Activated CD8-positive, alpha-beta memory T cell treated with anti-CD3 and anti-CD28 coated beads, Interleukin-2, amount 50 U/mL, for 1 hour (primary cell): ENCODE results near the gene LCE5A.
"Not testable (repeated sequence)": the region's sequence is repeated elsewhere in the genome, so short reads cannot be mapped to it uniquely, and the experiment has no call there.

Experiments
- DNase-seq: peaks from one replicate; pipeline ENCODE4 v3.0.0-alpha.2; 2020; ENCODE audit errors: extremely low read depth

Gene LCE5A

DNA sequence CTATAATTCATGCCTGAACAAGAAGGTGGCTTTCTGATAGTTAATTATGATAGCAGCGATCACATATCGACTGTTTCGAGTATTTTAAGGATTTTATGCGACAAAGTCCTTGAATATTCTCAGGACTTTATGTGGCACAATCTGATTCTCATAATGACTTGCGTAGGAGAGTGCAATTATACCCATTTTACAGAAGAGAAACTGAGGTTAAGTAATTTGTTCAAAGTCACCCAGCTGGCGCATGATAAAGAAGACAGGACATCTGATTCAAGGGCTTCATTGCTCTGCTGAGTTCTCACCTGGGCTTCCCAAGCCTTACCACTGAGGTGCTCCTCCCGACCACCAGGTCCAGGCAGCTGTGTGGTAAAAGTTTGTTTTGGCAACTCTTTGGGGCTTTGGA, 5.5 kb downstream of the LCE5A start:
- no peak for DNase-seq

- DNase-seq, result no peak
Measured at GRCh38 chr1:152517237-152517811, 6.7 kb downstream of the LCE5A start.

- no peak for DNase-seq
Measured at GRCh38 chr1:152519851-152520250, 9.2 kb downstream of the LCE5A start.

DNA sequence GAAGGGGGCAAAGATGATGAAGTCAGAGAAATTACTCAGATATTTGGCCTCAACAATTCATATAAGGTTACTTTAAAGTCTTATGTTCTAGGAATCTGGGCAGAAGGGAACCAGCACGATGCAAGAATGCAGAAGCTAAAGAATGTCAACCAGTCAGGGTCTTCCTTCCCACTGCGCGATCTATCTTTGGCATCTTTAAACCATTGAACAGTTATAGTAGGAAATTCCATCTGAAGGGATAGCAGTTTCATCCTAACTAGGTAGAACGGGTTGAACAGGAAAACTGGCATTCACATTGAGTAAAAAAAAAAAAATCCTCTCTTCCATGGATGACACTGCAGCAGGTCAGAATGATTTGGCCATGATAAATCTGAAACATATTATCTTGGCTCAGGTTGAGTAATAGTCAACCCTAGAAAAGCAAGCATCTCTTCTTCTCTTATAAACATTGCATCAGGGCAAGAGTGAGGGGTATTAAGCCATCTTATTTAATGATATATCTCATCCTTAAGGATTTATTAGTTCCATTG, 10.0 kb downstream of the LCE5A start:
- DNase-seq, result no peak

- DNase-seq, result no peak
Measured at GRCh38 chr1:152525080-152525641, 14.6 kb downstream of the LCE5A start.

- no peak for DNase-seq
Measured at GRCh38 chr1:152533327-152533938, 22.8 kb downstream of the LCE5A start.

GRCh38 chr1:152535774-152536173, 25.2 kb downstream of the LCE5A start:
- no peak for DNase-seq

DNA sequence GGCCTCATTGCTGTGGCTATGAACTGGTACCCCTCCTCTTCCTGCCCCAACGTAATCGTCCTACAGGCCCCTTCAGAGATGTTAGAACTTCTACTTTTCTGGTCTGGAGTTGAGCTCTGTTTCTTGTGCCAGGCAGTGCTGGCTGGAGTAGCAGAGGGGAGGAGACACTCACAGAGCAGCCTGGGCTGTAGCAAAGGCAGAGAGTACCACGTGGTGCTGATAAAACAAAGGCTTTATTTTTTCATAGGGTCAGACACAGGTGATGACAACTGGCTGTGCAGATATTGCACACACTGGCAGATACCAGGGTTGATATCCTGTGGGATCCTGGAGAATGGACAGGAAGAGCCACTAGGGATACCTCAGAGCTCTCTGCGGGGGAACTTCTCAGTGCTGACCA, 26.9 kb downstream of the LCE5A start:
- DNase-seq, result no peak

DNA sequence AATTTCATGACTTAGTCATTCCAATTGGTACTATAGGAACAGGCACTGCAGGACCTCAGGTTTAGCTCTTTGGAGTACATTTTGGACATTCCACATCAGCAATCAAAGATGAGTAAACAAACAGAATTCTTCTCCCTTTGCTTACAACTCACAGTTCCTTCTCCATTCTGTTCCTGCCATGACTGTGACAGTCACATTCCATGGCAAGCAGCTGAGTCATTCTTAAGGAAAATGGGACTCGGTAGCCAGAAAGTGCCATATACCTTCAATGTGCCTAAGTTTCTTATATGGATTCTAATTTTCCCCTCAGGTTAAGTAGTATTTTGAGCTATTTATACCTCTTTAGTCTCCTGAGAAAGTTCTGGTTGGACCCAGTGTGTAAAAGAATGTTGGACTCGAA, 29.3 kb downstream of the LCE5A start:
- DNase-seq, result no peak

DNA sequence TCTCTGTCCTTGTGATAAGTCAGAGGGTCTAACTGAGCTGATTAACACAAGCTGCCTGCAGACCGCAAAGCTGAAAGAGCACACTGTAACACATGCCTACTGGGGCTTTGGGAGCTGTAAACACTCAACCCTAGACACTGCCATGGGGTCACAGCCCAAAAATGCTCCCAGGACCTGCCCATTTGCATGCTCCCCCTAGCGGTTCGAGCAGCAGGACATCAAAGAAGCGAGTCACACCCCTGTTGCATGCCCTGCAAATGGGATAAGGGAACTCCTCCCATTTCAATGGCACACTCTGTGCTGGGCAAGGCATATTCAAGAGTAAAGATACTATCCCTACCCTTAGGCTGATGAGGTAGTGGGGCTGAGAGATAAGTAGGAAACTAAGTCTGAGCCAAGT, 33.2 kb downstream of the LCE5A start:
- DNase-seq, result no peak

GRCh38 chr1:152546704-152547103, 36.1 kb downstream of the LCE5A start:
- DNase-seq, result no peak

- DNase-seq, result not testable (repeated sequence)
Measured at GRCh38 chr1:152548358-152548757, 37.8 kb downstream of the LCE5A start.
